ENCODE results near the gene TRAPPC6A.

Gene TRAPPC6A

DNA sequence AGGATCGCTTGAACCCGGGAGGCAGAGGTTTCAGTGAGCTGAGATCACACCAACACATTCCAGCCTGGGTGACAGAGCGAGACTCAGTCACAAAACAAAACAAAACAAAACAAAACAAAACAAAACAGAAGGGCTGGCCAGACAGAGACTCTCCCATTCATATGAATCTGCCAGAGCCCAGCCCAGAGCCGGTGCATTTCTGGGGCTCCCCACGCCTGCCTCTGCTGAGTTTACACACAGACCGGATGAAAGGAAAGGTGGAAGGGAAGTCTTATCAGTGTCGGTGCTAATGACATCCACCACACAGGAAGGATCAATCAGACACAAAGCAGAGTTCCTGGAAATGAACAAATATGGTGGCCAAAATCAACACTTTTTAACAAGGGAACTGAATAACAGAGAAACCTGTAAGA lies 6.8 kb downstream of the TRAPPC6A start:
- H3K4me3 ChIP-seq, result no peak overlapping the region
- no peaks in the 10 kb centered on the region for H3K36me3 ChIP-seq
- H3K27me3 ChIP-seq, result no peaks in the 10 kb centered on the region
- no peak overlapping the region for H3K27ac ChIP-seq
- TF ChIP-seq, protein P1, sequence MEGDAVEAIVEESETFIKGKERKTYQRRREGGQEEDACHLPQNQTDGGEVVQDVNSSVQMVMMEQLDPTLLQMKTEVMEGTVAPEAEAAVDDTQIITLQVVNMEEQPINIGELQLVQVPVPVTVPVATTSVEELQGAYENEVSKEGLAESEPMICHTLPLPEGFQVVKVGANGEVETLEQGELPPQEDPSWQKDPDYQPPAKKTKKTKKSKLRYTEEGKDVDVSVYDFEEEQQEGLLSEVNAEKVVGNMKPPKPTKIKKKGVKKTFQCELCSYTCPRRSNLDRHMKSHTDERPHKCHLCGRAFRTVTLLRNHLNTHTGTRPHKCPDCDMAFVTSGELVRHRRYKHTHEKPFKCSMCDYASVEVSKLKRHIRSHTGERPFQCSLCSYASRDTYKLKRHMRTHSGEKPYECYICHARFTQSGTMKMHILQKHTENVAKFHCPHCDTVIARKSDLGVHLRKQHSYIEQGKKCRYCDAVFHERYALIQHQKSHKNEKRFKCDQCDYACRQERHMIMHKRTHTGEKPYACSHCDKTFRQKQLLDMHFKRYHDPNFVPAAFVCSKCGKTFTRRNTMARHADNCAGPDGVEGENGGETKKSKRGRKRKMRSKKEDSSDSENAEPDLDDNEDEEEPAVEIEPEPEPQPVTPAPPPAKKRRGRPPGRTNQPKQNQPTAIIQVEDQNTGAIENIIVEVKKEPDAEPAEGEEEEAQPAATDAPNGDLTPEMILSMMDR (IDR thresholded peaks at IDR 0.05), result no peak
- no peaks in the 10 kb centered on the region for H3K4me1 ChIP-seq
- intact Hi-C loops (cut with DNase I; ENCODE audit: low total_unique reads), result no loop called here
- no peaks in the 10 kb centered on the region for H3K9me3 ChIP-seq
- no peak for DNase-seq

DNA sequence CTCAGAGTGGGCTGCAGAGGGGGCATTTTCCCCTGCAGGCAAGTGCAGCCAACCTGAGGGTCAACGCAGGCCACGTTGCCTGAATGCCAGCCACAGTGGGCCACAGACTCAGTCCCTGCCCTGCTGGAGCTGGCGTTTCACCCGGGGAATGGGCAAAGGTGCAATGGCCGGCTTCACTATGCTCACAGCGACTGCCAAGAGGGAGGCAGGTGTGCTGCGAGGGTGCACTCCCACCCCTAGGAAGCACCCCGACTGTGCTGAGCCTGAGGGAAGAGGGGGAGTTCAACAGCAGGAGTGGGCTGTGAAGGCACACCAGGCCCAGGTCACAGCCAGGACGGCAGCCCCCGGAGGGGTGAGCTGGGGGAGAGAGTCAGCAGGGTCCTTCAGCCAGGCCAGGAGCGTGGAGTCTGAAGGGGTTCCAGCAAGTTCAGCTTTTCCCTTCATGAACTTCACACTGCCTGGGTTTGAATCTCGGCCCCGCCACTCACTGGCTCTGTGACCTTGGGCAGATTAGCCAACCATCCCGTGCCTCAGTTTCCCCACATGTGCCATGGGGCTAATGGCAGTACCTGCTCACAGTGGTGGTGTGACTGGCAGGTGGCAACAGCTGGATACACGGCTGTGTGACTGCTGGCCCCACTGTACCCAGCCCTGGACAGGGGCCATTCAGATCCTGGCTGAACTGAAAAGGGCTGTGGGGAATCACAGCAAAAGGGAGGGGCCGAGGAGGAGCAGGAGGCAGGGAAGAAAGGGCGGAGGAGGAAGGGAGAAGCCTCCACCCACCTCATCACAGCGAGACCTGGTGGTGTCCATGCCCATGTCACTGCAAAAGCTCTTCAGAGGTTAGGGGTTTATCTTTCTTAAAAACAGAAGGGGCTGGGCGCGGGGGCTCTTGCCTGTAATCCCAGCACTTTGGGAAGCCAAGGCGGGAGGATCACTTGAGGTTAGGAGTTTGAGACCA lies 7.6 kb downstream of the TRAPPC6A start:
- Histone ChIP-seq H3K36me3 (no peaks in the 10 kb centered on the region), H3K4me3 (no peak overlapping the region), H3K9me3 (no peaks in the 10 kb centered on the region), H3K4me1 (no peaks in the 10 kb centered on the region), H3K27me3 (no peaks in the 10 kb centered on the region), H3K27ac (no peak overlapping the region)
- TF ChIP-seq, protein P1 (IDR thresholded peaks at IDR 0.05), result no peak
- intact Hi-C loops (cut with DNase I; ENCODE audit: low total_unique reads), result no loop called here
- no peak for DNase-seq

DNA sequence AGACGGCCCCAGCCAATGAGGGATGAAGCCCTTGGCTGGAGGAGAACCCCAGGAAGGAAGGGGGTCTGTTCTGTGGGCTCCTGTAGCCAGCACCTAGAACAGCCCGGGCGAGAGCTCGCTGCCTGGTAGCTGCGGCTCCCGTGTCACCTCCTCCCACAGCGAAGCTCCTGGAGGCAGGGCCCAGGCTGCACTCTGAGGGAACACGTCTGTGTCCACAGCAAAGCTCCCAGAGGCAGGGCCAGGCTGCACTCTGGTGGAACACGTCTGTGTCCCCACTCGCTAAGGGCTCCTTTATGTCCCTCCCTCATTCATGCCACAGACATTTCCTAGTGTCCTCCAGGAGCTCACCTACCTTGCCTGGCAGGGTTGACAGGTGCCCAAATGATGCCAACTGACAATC lies 8.4 kb downstream of the TRAPPC6A start:
- peaks cover 0 to 6% (median 0%) of the 10 kb centered on the region in 4 donors for H3K4me1 ChIP-seq
- TF ChIP-seq, protein P1 (IDR thresholded peaks at IDR 0.05), result no peak
- no peak overlapping the region for H3K4me3 ChIP-seq
- H3K27ac ChIP-seq, result no peak overlapping the region
- no peaks in the 10 kb centered on the region for H3K36me3 ChIP-seq
- intact Hi-C loops (cut with DNase I; ENCODE audit: low total_unique reads), result no loop called here
- no peaks in the 10 kb centered on the region for H3K27me3 ChIP-seq
- H3K9me3 ChIP-seq, result no peaks in the 10 kb centered on the region
- no peak for DNase-seq

DNA sequence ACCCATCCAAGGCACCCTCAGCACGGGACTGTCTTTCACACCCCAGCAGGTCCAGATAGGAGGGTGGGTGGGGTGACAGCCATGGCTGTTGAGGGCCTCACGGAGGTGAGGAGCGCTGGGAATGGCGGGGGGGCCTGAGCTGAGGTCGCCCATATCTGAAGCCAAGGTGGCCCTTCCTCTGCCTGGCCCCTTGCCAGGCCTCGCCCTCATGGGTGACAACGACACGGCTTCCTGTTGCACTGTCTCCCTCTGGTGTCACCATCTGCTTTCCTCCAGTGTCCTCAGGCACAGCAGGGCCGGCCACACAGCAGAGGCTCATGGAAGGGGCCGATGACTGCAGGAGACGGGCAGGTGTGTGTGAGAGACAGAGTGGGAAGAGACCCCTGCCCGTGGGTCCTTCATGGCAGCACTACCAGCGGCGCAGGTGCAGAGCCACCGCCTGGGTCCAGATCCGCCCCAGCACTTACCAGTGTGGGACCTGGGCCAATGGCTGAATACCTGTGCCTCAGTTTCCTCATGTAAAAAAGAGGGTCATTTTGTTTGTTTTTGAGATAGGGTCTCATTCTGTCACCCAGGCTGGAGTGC lies 9.2 kb downstream of the TRAPPC6A start:
- Histone ChIP-seq H3K27ac (no peak overlapping the region), H3K36me3 (no peaks in the 10 kb centered on the region), H3K4me1 (peaks cover 0 to 12% (median 0%) of the 10 kb centered on the region in 4 donors), H3K27me3 (no peaks in the 10 kb centered on the region), H3K4me3 (no peak overlapping the region), H3K9me3 (no peaks in the 10 kb centered on the region)
- intact Hi-C loops (cut with DNase I; ENCODE audit: low total_unique reads), result no loop called here
- DNase-seq, result no peak
- TF ChIP-seq, protein P1 (IDR thresholded peaks at IDR 0.05), result no peak

DNA sequence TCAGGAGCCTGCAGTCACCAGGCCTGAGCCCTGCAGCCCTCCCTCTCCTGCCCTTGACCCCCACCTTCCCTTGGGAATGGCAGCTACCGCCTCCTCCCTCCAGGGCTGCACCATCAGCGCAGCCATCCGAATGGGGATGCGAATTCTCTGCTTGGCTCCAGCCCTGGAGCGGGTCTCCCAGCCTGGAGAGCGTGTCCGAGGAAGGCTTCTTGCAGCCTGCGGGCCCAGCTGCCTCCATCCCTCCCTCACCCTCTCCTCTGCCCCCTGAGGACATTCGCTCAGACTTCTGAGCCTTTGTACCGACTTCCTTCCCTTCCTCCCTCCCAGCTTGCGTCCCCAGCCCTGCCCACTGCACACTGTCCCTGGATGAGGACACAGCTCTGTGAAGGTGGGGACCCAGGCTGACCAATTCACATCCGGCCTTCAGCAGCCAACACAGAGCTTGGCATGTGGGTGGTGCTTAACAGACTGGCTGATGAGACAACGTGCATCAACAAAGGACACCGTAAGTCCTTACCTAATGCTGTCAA lies 11.2 kb downstream of the TRAPPC6A start:
- TF ChIP-seq, protein P1 (IDR thresholded peaks at IDR 0.05), result no peak
- H3K4me3 ChIP-seq, result no peak overlapping the region
- no peak overlapping the region for H3K27ac ChIP-seq
- intact Hi-C loops (cut with DNase I; ENCODE audit: low total_unique reads), result no loop called here
- DNase-seq, result no peak
- peaks cover 0 to 19% (median 0%) of the 10 kb centered on the region in 4 donors for H3K4me1 ChIP-seq
- H3K36me3 ChIP-seq, result no peaks in the 10 kb centered on the region
- H3K9me3 ChIP-seq, result no peaks in the 10 kb centered on the region
- H3K27me3 ChIP-seq, result peaks cover 0 to 19% of the 10 kb centered on the region in 2 donors
